ENCODE results near the gene AATK. TPM values are rescaled to one million over a fixed set of nuclear protein-coding genes. Genes with fewer than 3 reads are reported as not detected.

AATK gene
- total RNA-seq, 2 donors from 2014 or later, result 29.1 to 42.2 TPM

- no peak overlapping the region for H3K4me3 ChIP-seq
- 6 to 50% methylated on average over 2 to 26 of the region's 28 CpGs for WGBS, 2 donors
- H3K27me3 ChIP-seq, result no peaks in the 10 kb centered on the region
- ATAC-seq (no peak), DNase-seq (peak; percentile 60 to 74 (median 67))
- H3K36me3 ChIP-seq (replicated peaks in 1 of 2; ENCODE audit: insufficient read depth in 1 of 2, low read depth in 2 of 2), result no peaks in the 10 kb centered on the region
- H3K27ac ChIP-seq, result peak overlapping the region in 2 of 4 donors; percentile 31 to 82
- peaks cover 56% of the 10 kb centered on the region for H3K4me1 ChIP-seq
- TF ChIP-seq POLR2A (IDR thresholded peaks at IDR 0.05), result no peak
- TF ChIP-seq, protein P1, sequence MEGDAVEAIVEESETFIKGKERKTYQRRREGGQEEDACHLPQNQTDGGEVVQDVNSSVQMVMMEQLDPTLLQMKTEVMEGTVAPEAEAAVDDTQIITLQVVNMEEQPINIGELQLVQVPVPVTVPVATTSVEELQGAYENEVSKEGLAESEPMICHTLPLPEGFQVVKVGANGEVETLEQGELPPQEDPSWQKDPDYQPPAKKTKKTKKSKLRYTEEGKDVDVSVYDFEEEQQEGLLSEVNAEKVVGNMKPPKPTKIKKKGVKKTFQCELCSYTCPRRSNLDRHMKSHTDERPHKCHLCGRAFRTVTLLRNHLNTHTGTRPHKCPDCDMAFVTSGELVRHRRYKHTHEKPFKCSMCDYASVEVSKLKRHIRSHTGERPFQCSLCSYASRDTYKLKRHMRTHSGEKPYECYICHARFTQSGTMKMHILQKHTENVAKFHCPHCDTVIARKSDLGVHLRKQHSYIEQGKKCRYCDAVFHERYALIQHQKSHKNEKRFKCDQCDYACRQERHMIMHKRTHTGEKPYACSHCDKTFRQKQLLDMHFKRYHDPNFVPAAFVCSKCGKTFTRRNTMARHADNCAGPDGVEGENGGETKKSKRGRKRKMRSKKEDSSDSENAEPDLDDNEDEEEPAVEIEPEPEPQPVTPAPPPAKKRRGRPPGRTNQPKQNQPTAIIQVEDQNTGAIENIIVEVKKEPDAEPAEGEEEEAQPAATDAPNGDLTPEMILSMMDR (IDR thresholded peaks at IDR 0.05), result no peak
- intact Hi-C loops (cut with DNase I), result no loop called here
- no peaks in the 10 kb centered on the region for H3K9me3 ChIP-seq
These were observed 5.7 kb downstream of the AATK start for GRCh38 chr17:81160306-81160705.

DNA sequence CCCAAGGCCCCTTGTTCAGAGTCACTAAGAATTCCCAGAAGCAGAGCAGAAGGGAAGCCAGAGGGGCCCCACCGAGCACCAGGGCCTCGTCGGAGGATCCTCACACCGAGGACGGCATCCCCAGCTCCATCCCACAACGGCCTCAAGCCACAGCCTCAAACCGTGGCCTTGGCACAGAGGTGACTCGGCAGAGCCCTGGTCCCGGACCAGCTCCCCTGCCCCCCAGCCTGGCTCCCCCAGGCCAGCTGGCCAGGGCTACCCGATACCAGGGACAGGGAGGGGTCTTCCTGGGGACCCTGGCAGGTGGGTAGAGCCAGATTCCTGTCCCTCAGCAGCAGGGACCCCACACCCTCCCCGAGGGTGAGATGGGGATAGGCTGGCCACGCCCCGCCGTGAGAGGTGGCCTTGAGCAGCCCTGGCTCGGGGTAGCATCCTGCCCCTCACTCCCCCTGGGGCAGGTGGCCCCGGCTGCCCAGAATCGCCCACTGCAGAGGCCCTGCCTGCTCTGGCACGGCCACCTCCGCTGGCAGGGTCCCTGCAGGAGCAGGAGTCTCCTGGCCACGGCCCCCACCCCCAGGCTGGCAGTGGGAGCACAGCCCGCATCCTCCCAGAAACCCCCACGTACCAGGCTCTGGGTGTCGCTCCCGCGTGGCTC is 6.3 kb downstream of the AATK start:
- DNase-seq (no peak), ATAC-seq (no peak)
- H3K36me3 ChIP-seq (replicated peaks in 1 of 2; ENCODE audit: insufficient read depth in 1 of 2, low read depth in 2 of 2), result no peaks in the 10 kb centered on the region
- H3K4me1 ChIP-seq, result peaks cover 50% of the 10 kb centered on the region
- no peak overlapping the region for H3K4me3 ChIP-seq
- peak overlapping the region in 2 of 4 donors; percentile 31 to 82 for H3K27ac ChIP-seq
- intact Hi-C loops (cut with DNase I), result no loop called here
- no peaks in the 10 kb centered on the region for H3K27me3 ChIP-seq
- 50 to 58% methylated on average over 1 to 17 of the region's 25 CpGs for whole genome bisulfite sequencing, 2 donors
- no peaks in the 10 kb centered on the region for H3K9me3 ChIP-seq
- no peak for TF ChIP-seq POLR2A (IDR thresholded peaks at IDR 0.05)
- TF ChIP-seq, protein P1 (IDR thresholded peaks at IDR 0.05), result no peak

GRCh38 chr17:81158688-81159590 is 7.1 kb downstream of the AATK start:
- DNase-seq, result no peak
- WGBS, 2 donors, result 89 to 90% methylated on average over 12 to 42 of the region's 43 CpGs
- Histone ChIP-seq H3K27ac (no peak overlapping the region), H3K36me3 (replicated peaks in 1 of 2; ENCODE audit: insufficient read depth in 1 of 2, low read depth in 2 of 2) (no peaks in the 10 kb centered on the region), H3K27me3 (no peaks in the 10 kb centered on the region), H3K4me3 (no peak overlapping the region), H3K9me3 (no peaks in the 10 kb centered on the region), H3K4me1 (peaks cover 42% of the 10 kb centered on the region)
- no peak for ATAC-seq
- intact Hi-C loops (cut with DNase I), result no loop called here
- no peak for TF ChIP-seq POLR2A (IDR thresholded peaks at IDR 0.05)
- TF ChIP-seq, protein P1 (IDR thresholded peaks at IDR 0.05), result no peak

DNA sequence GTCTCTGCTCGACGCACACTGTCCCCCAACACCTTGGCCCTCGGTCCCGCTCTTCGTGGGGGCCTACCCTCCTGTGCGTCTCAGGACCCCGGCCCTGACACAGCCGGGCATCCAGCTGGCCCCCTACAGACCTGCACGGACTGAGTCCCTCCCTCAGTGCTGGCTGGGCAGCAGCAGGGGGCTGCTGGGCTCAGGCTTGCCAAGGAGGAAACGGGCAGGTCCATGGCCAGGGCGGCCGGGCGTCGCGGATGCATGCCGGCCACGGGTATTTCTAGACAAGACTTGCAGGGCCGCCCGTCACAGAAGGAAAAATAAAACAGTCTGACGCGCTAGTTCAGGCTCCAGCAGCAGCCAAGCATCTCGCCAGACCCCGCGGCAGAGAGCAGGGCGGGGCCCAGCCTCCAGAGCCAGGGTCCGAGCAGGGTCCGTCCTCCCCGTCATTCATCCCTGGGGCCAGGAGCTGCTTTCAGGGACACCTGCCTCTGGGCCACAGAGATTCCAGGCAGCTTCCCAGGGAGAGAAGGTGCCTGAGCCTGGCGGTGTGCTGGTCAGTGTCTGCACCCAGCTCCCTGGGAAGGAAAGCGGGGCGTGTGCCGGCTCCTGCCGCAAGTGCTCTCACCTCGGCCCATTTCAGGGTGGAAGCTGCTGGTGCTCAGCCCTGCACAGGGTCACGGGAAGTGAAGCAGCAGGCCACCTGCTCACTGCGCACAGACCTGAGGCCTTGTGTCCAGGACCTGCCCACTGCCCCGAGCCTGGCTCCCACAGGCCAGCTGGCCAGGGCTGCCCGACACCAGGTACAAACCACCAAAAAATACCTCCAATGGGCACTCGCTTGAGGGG is 8.0 kb downstream of the AATK start:
- Histone ChIP-seq H3K36me3 (replicated peaks in 1 of 2; ENCODE audit: insufficient read depth in 1 of 2, low read depth in 2 of 2) (no peaks in the 10 kb centered on the region), H3K27me3 (no peaks in the 10 kb centered on the region), H3K4me1 (peaks cover 33% of the 10 kb centered on the region), H3K9me3 (no peaks in the 10 kb centered on the region), H3K4me3 (no peak overlapping the region), H3K27ac (no peak overlapping the region)
- no peak for TF ChIP-seq POLR2A (IDR thresholded peaks at IDR 0.05)
- TF ChIP-seq, protein P1 (IDR thresholded peaks at IDR 0.05), result no peak
- DNase-seq (no peak), ATAC-seq (no peak)
- 85 to 93% methylated on average over 24 to 37 of the region's 39 CpGs for WGBS, 2 donors
- intact Hi-C loops (cut with DNase I), result no loop called here
